Right lobe of liver (tissue), 6 donors: ENCODE data around the gene ELMO1. TPM values are rescaled to one million over a fixed set of nuclear protein-coding genes. Genes with fewer than 3 reads are reported as not detected.

Source experiments
- ATAC-seq, 4 donors: fragments of 200-7000 bp; cut with Tn5 transposase; one replicate each; pipeline ENCODE4 v1.9.1; 2020; ENCODE audit warnings: mild to moderate bottlenecking in 4 of 4, moderate library complexity in 4 of 4
- DNase-seq, 3 donors: peaks; one replicate each; pipeline ENCODE4 v3.0.0-alpha.2; 2020
- H3K27ac ChIP-seq, 3 donors: fragments of 200-600 bp; one replicate each; pipeline ENCODE4 v1.8.0; 2022
- H3K27me3 ChIP-seq, 2 donors: fragments of 200-600 bp; one replicate each; pipeline ENCODE4 v1.8.0; 2022
- H3K36me3 ChIP-seq, 4 donors: fragments of 200-600 bp; sonication (generic) in 1 of 4; one replicate each; pipeline versions ENCODE4 v1.5.1 to v1.8.0; 2017 to 2022; ENCODE audit warnings: control low read depth in 1 of 4
- H3K4me1 ChIP-seq, 4 donors: fragments of 200-600 bp; sonication (generic) in 1 of 4; one replicate each; pipeline versions ENCODE4 v1.5.1 to v1.8.0; 2017 to 2022; ENCODE audit warnings: control low read depth in 1 of 4
- H3K4me3 ChIP-seq, 3 donors: fragments of 200-600 bp; one replicate each; pipeline ENCODE4 v1.8.0; 2022
- H3K9me3 ChIP-seq, 4 donors: fragments of 200-600 bp; sonication (generic) in 1 of 4; one replicate each; pipeline versions ENCODE4 v1.5.1 to v1.8.0; 2017 to 2022; ENCODE audit warnings: control low read depth in 1 of 4
- CTCF ChIP-seq, 4 donors: fragments of 200-600 bp in 3 of 4; fragments of 450-650 bp in 1 of 4; IDR thresholded peaks; one replicate each; pipeline versions ENCODE4 v1.5.1 to v1.8.0; 2016 to 2022; ENCODE audit warnings: antibody characterized with exemption in 4 of 4, mild to moderate bottlenecking in 2 of 4
- POLR2A ChIP-seq: fragments of 450-650 bp; IDR thresholded peaks from one replicate; pipeline ENCODE4 v1.6.1; 2017; ENCODE audit warnings: antibody characterized with exemption, mild to moderate bottlenecking
- WGBS: methylation state at CpG from one replicate; pipeline ENCODE4 v1.1.6; 2018; ENCODE audit warnings: low coverage, low lambda C conversion rate; ENCODE audit not compliant: insufficient coverage; ENCODE audit errors: missing lambda C conversion rate; 5-methylcytosine and 5-hydroxymethylcytosine counted together
- intact Hi-C, 2 donors: fragments of 100-400 bp; cut with DNase I; formaldehyde crosslinking; loops; one replicate each; pipeline versions ENCODE4 v1.11.2 to v1.14.1; 2022
- total RNA-seq, 6 experiments: library from RNA; depleted of rRNA in 2 of 6; stranded (reverse); fragments of >200 nt in 2 of 6; fragmentation: NEBNext Ultra II Directional in 3 of 6; extraction: Animal tissue kit (Norgen Biotek cat#: 25700) in 3 of 6; gene quantifications; one replicate each; pipeline versions ENCODE4 v1.1.0 to v1.2.4, GENCODE V29; 2016 to 2023
- donor health status: DM: no; HTN: yes; CAD: no.
- donor health status: DM: no; HTN: no; CAD: no.
- donor health status: DM: no; HTN: no; CAD: no.
- donor health status: DM: no; HTN: yes; CAD: no.
- donor health status: DM: no; HTN: yes; CAD: no.

ELMO1 gene
- total RNA-seq, 6 experiments from 2014 or later, result 18.4 to 55.4 (median 25.1) TPM

GRCh38 chr7:37056234-37056912, 392.3 kb downstream of the ELMO1 start:
- Histone ChIP-seq H3K4me1 (no peaks in the 10 kb centered on the region), H3K36me3 (no peaks in the 10 kb centered on the region), H3K27me3 (no peaks in the 10 kb centered on the region), H3K4me3 (no peak overlapping the region), H3K9me3 (no peaks in the 10 kb centered on the region), H3K27ac (no peak overlapping the region)
- ATAC-seq (no peak), DNase-seq (no peak)
- 92% methylated on average over 3 of the region's 4 CpGs for WGBS
- intact Hi-C loops, result no loop called here
- TF ChIP-seq CTCF (IDR thresholded peaks at IDR 0.05) (no peak), POLR2A (no peak)

GRCh38 chr7:37054624-37055241, 393.9 kb downstream of the ELMO1 start:
- Histone ChIP-seq H3K27ac (no peak overlapping the region), H3K36me3 (no peaks in the 10 kb centered on the region), H3K4me1 (no peaks in the 10 kb centered on the region), H3K9me3 (no peaks in the 10 kb centered on the region), H3K27me3 (no peaks in the 10 kb centered on the region), H3K4me3 (no peak overlapping the region)
- TF ChIP-seq CTCF (IDR thresholded peaks at IDR 0.05) (no peak), POLR2A (no peak)
- ATAC-seq, result no peak
- 94% methylated on average over 2 of the region's 2 CpGs for WGBS
- intact Hi-C loops, result no loop called here
- DNase-seq, result no peak

GRCh38 chr7:37052705-37053104, 396.0 kb downstream of the ELMO1 start:
- Histone ChIP-seq H3K36me3 (no peaks in the 10 kb centered on the region), H3K4me3 (no peak overlapping the region), H3K9me3 (no peaks in the 10 kb centered on the region), H3K27me3 (no peaks in the 10 kb centered on the region), H3K4me1 (no peaks in the 10 kb centered on the region), H3K27ac (no peak overlapping the region)
- WGBS, result 40% methylated on average over 3 of the region's 3 CpGs
- TF ChIP-seq CTCF (IDR thresholded peaks at IDR 0.05), result no peak
- TF ChIP-seq POLR2A, result no peak
- DNase-seq (no peak), ATAC-seq (peak; percentile 52 to 62 (median 56))
- intact Hi-C loops, result no loop called here

GRCh38 chr7:37050801-37051200, 397.9 kb downstream of the ELMO1 start:
- DNase-seq (no peak), ATAC-seq (no peak)
- no peaks in the 10 kb centered on the region for H3K27me3 ChIP-seq
- H3K4me3 ChIP-seq, result no peak overlapping the region
- WGBS, result 90% methylated on average over 1 of the region's 1 CpG
- H3K27ac ChIP-seq, result no peak overlapping the region
- H3K4me1 ChIP-seq, result no peaks in the 10 kb centered on the region
- no peak for TF ChIP-seq POLR2A
- no peak for TF ChIP-seq CTCF (IDR thresholded peaks at IDR 0.05)
- intact Hi-C loops, result no loop called here
- H3K36me3 ChIP-seq, result no peaks in the 10 kb centered on the region
- no peaks in the 10 kb centered on the region for H3K9me3 ChIP-seq
